PC-9 (cell line): ENCODE data around the gene NECTIN1.

ENCODE experiments used
- EZH2 ChIP-seq: fragments of 200-600 bp; sonication (generic); IDR thresholded peaks from 2 replicates; pipeline ENCODE4 v1.8.0; 2017; ENCODE audit warnings: antibody characterized with exemption, low read depth
- TF ChIP-seq, protein P1 (sequence below): fragments of 200-600 bp; sonication (generic); conservative IDR thresholded peaks from 2 replicates; pipeline ENCODE4 v1.6.1; 2017; ENCODE audit warnings: mixed run types, antibody characterized with exemption, mild to moderate bottlenecking, moderate library complexity

DNA sequence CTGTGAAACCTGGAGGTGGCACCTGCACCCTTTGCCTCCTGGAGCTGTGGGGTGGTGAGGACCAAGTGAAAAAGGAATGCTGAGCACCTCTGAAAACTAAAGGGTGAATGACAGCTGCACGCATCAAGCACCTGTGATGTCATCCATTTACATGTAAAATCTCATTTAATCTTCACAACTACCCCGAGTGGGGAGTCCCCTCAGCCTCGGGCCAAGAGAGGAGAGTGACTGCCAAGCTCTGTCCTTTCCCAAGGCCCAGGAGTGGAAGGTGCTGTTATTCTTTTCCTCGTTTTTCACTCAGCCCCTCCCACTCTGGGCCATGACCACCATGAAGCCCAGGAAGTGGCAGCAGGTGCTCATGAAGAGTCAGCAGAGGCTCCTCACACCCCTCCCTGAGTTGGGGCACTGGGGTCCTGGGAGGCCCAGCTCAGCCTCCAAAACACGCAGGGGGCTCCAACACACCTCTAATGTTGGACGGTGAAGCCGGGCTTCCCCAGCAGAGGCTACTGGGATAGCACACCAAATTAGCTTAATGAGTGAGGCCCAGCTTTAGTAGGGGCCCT, 35.7 kb downstream of the NECTIN1 start:
- TF ChIP-seq, protein P1, sequence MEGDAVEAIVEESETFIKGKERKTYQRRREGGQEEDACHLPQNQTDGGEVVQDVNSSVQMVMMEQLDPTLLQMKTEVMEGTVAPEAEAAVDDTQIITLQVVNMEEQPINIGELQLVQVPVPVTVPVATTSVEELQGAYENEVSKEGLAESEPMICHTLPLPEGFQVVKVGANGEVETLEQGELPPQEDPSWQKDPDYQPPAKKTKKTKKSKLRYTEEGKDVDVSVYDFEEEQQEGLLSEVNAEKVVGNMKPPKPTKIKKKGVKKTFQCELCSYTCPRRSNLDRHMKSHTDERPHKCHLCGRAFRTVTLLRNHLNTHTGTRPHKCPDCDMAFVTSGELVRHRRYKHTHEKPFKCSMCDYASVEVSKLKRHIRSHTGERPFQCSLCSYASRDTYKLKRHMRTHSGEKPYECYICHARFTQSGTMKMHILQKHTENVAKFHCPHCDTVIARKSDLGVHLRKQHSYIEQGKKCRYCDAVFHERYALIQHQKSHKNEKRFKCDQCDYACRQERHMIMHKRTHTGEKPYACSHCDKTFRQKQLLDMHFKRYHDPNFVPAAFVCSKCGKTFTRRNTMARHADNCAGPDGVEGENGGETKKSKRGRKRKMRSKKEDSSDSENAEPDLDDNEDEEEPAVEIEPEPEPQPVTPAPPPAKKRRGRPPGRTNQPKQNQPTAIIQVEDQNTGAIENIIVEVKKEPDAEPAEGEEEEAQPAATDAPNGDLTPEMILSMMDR: no peak
- no peak for TF ChIP-seq EZH2
